ENCODE results near the gene USP7. TPM values are rescaled to one million over a fixed set of nuclear protein-coding genes. Genes with fewer than 3 reads are reported as not detected.

The USP7 gene
- total and polyA plus RNA-seq, 10 of the 15 experiments (the other 5 are each of a cell fraction or from before 2014, with no cell fraction given) = 16.2 to 133 (median 60.5) TPM

DNA sequence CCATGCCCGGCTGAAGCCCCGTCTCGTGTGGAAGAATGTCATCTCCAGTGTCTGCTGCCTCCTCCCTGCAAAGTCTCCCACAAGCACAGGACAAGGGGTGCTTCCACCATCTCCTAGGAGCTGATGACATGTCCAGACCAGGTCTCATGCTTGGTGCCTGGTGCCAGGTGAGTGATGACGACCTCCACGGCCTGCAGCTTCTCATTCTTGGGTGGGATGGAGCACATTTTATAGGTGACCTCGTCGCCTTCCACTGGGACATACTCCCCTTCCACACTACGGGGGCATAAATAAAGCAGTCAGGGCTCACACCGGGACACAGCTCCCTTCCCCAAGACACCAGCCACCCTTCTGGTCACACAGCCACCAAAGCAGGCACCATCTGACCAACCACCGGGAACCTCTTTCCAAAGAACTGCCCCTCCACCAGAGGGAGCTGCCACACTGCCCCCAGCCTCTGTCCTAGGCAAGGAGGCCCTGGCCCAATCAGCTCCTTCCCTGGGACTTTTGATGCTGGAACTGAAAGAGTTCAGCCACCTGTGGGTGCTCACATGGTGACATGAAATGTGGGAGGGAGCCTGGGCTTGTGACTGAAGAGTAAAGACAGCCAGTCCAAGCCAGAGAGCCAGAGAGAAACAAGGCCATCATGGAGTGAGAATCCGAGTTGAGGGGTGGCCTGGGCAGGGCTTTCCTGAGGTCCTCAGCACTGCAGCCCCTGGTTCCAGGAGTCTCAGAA, 108.5 kb downstream of the USP7 start (continued):
- TF ChIP-seq, protein P1, sequence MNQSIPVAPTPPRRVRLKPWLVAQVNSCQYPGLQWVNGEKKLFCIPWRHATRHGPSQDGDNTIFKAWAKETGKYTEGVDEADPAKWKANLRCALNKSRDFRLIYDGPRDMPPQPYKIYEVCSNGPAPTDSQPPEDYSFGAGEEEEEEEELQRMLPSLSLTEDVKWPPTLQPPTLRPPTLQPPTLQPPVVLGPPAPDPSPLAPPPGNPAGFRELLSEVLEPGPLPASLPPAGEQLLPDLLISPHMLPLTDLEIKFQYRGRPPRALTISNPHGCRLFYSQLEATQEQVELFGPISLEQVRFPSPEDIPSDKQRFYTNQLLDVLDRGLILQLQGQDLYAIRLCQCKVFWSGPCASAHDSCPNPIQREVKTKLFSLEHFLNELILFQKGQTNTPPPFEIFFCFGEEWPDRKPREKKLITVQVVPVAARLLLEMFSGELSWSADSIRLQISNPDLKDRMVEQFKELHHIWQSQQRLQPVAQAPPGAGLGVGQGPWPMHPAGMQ (IDR thresholded peaks at IDR 0.05; ENCODE audit: borderline replicate concordance) = no peak
- TF ChIP-seq BHLHE40 (IDR thresholded peaks at IDR 0.05; ENCODE audit: borderline replicate concordance in 1 of 2, low read depth in 2 of 2, low read length in 1 of 2) (no peak), POLR2AphosphoS2 (IDR thresholded peaks at IDR 0.05; ENCODE audit: low read depth, low read length) (0 out of 2 replicates have a peak, but pooled peaks have one; percentile 40), SIN3A (IDR thresholded peaks at IDR 0.05; ENCODE audit: low read depth, low read length) (no peak), NRF1 (conservative IDR thresholded peaks at IDR 0.05; ENCODE audit: low read depth, low read length) (no peak)
- TF ChIP-seq, protein P2, sequence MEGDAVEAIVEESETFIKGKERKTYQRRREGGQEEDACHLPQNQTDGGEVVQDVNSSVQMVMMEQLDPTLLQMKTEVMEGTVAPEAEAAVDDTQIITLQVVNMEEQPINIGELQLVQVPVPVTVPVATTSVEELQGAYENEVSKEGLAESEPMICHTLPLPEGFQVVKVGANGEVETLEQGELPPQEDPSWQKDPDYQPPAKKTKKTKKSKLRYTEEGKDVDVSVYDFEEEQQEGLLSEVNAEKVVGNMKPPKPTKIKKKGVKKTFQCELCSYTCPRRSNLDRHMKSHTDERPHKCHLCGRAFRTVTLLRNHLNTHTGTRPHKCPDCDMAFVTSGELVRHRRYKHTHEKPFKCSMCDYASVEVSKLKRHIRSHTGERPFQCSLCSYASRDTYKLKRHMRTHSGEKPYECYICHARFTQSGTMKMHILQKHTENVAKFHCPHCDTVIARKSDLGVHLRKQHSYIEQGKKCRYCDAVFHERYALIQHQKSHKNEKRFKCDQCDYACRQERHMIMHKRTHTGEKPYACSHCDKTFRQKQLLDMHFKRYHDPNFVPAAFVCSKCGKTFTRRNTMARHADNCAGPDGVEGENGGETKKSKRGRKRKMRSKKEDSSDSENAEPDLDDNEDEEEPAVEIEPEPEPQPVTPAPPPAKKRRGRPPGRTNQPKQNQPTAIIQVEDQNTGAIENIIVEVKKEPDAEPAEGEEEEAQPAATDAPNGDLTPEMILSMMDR (IDR thresholded peaks at IDR 0.05 in 2 of 3, conservative IDR thresholded peaks at IDR 0.05 in 1 of 3; ENCODE audit: control insufficient read depth in 2 of 3, extremely low read depth in 1 of 3, insufficient read depth in 1 of 3, low read depth in 3 of 3, low read length in 3 of 3) = peak in 2 of 3 experiments; percentile 11 to 19; a peak in 1 of 6 replicates
- TF ChIP-seq, protein P3, sequence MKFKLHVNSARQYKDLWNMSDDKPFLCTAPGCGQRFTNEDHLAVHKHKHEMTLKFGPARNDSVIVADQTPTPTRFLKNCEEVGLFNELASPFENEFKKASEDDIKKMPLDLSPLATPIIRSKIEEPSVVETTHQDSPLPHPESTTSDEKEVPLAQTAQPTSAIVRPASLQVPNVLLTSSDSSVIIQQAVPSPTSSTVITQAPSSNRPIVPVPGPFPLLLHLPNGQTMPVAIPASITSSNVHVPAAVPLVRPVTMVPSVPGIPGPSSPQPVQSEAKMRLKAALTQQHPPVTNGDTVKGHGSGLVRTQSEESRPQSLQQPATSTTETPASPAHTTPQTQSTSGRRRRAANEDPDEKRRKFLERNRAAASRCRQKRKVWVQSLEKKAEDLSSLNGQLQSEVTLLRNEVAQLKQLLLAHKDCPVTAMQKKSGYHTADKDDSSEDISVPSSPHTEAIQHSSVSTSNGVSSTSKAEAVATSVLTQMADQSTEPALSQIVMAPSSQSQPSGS (IDR thresholded peaks at IDR 0.05; ENCODE audit: low read length) = 0 out of 2 replicates have a peak, but pooled peaks have one; percentile 6
- TF ChIP-seq, protein P4, sequence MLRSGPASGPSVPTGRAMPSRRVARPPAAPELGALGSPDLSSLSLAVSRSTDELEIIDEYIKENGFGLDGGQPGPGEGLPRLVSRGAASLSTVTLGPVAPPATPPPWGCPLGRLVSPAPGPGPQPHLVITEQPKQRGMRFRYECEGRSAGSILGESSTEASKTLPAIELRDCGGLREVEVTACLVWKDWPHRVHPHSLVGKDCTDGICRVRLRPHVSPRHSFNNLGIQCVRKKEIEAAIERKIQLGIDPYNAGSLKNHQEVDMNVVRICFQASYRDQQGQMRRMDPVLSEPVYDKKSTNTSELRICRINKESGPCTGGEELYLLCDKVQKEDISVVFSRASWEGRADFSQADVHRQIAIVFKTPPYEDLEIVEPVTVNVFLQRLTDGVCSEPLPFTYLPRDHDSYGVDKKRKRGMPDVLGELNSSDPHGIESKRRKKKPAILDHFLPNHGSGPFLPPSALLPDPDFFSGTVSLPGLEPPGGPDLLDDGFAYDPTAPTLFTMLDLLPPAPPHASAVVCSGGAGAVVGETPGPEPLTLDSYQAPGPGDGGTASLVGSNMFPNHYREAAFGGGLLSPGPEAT (IDR thresholded peaks at IDR 0.05; ENCODE audit: low read depth) = no peak

All from GM12878 (cell line).